Left hindlimb (tissue), 1 donor: ENCODE data around the gene ZNF594.
"Not testable (repeated sequence)": the region's sequence is repeated elsewhere in the genome, so short reads cannot be mapped to it uniquely, and the experiment has no call there.

Experiments
- DNase-seq: peaks from one replicate; pipeline ENCODE4 v3.0.0-alpha.2; 2018

The ZNF594 gene

GRCh38 chr17:5135726-5136579, 55.7 kb downstream of the ZNF594 start:
- DNase-seq = no peak

GRCh38 chr17:5135131-5135712, 56.4 kb downstream of the ZNF594 start:
- not testable (repeated sequence) for DNase-seq

- DNase-seq = not testable (repeated sequence)
Observed at GRCh38 chr17:5134571-5134970, 57.1 kb downstream of the ZNF594 start.

GRCh38 chr17:5133961-5134360, 57.7 kb downstream of the ZNF594 start:
- DNase-seq = not testable (repeated sequence)

DNA sequence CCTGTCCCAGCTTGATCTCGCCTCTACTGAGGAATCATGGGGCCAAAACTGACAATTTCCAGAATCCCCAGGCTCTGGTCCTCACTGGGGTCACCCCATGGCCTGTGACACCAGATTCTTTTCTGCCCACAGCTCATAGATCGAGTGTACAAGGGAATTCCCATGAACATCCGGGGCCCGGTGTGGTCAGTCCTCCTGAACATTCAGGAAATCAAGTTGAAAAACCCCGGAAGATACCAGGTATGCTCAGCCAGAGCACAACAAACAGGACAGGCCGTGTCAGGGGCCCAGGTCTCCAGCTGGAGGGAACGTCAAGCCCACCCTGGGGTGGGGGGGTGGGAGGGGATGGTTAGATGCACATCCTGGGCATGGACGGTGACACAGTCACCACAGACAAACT, 58.4 kb downstream of the ZNF594 start:
- DNase-seq = no peak

- not testable (repeated sequence) for DNase-seq
Observed at GRCh38 chr17:5132503-5133225, 59.0 kb downstream of the ZNF594 start.

DNA sequence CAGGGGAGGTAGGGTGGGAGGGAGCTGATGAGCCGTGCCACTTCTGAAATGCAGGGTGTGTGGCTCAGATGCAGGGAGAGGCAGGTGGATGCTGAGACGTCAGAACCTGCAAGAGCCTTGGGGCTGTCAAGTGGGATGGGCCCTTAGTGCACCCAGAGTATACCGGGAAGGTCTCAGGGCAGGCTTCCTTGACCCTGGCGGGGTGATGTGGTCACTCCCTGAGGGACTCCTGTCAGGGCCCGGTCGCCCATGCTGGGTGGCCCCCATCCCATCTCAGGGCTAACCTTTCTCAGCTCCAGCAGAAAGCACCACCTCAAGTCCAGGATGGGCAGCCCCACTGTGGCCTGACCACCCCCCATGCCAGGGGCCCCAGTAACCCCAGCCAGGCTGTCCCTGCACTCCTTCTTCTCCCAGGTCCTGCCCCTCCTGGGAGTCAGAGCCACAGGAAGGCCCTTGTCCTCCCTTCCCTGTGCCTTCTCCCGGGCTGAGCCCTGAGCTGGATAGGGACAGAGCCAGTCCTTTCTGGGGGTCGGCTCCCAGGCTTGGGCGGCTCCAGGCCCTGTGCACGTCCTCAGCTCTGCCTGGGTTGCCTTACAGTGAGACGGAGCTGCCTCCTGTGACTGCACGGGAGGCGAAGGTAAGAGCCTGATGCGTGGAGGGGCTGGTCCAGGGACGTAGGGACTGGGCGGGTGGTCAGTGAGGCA, 59.7 kb downstream of the ZNF594 start:
- DNase-seq = not testable (repeated sequence)

- no peak for DNase-seq
Observed at GRCh38 chr17:5131146-5131715, 60.4 kb downstream of the ZNF594 start.

DNA sequence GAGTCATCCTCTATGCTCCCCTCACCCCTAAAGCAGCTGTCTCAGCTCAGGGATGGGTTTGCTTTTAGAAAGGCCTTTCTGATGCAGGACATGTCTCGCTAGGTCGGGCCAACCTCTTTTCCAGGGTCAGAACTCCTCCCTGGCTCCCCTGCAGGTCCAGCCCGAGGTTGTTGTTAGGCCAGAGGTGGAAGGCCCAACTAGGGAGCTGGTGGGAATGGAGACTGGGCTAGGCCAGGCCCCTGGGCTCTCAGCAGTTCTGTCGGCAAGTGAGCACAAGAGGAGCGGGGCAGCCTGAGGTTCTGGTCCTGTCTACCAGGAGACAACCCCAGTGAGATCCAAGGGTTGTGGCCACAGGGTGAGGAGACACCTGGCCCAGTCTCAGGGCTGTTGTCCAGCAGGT, 61.0 kb downstream of the ZNF594 start:
- DNase-seq = not testable (repeated sequence)

DNA sequence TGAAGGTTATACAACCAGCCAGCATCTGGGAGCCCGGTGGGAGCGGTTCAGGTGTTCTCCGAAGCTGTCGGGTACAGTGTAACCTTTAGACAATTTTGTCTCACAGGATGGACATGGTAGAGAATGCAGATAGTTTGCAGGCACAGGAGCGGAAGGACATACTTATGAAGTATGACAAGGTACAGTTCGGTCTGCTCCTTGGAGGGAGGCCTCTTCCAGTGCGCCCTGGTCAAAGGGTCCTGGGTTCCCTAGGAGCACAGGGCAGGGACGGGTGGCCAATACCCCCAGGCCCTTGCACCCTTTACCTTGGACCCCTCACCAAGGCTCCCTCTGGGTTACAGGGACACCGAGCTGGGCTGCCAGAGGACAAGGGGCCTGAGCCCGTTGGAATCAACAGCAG, 61.4 kb downstream of the ZNF594 start:
- not testable (repeated sequence) for DNase-seq

GRCh38 chr17:5129770-5130169, 61.9 kb downstream of the ZNF594 start:
- DNase-seq = not testable (repeated sequence)
